HepG2 (cell line): ENCODE measurements around the gene NXT1. TPM values are rescaled to one million over a fixed set of nuclear protein-coding genes. Genes with fewer than 3 reads are reported as not detected.
A peak's percentile ranks its signal among the peaks of the same experiment; 100 is the strongest.

Source experiments
- CBX1 ChIP-seq: IDR thresholded peaks from one replicate; pipeline ENCODE4 v1.6.1; 2016; ENCODE audit warnings: antibody characterized with exemption, low read depth
- EED ChIP-seq: sonication (generic); formaldehyde crosslinking; IDR thresholded peaks from 2 replicates; pipeline ENCODE4 v1.5.0; 2020; ENCODE audit warnings: mild to moderate bottlenecking, missing genetic modification reagents
- GTF3A ChIP-seq: sonication (generic); formaldehyde crosslinking; conservative IDR thresholded peaks from 2 replicates; pipeline ENCODE4 v1.4.0; 2020; ENCODE audit warnings: mild to moderate bottlenecking, missing genetic modification reagents
- HMGA1 ChIP-seq: sonication (generic); formaldehyde crosslinking; conservative IDR thresholded peaks from 2 replicates; pipeline ENCODE4 v1.4.0; 2020; ENCODE audit warnings: missing genetic modification reagents
- NCOA2 ChIP-seq: sonication (generic); formaldehyde crosslinking; IDR thresholded peaks from 2 replicates; pipeline ENCODE4 v1.8.0; 2022; ENCODE audit warnings: inconsistent platforms
- ZNF382 ChIP-seq: sonication (generic); formaldehyde crosslinking; IDR thresholded peaks from 2 replicates; pipeline ENCODE4 v1.5.0; 2020; ENCODE audit warnings: missing genetic modification reagents, mild to moderate bottlenecking, borderline replicate concordance
- ZNF546 ChIP-seq: sonication (generic); formaldehyde crosslinking; conservative IDR thresholded peaks from 2 replicates; pipeline ENCODE4 v1.8.1; 2023; ENCODE audit warnings: mild to moderate bottlenecking, missing genetic modification reagents
- ZNF598 ChIP-seq: sonication (generic); formaldehyde crosslinking; IDR thresholded peaks from 2 replicates; pipeline ENCODE4 v1.5.1; 2020; ENCODE audit warnings: mild to moderate bottlenecking, missing genetic modification reagents, borderline replicate concordance
- ZNF619 ChIP-seq: sonication (generic); formaldehyde crosslinking; IDR thresholded peaks from 2 replicates; pipeline ENCODE4 v1.4.0; 2020; ENCODE audit warnings: mild to moderate bottlenecking, missing genetic modification reagents
- ZNF773 ChIP-seq: sonication (generic); formaldehyde crosslinking; IDR thresholded peaks from 2 replicates; pipeline ENCODE4 v1.4.0; 2020; ENCODE audit warnings: missing genetic modification reagents, borderline replicate concordance
- polyA plus RNA-seq, 8 experiments: library from polyadenylated mRNA; depleted of rRNA in 3 of 8; stranded (reverse) in 7 of 8; unstranded in 1 of 8; fragments of >200 nt; fragmentation: Illumina TruSeq in 4 of 8; extraction: Trizol in 4 of 8; gene quantifications; 2 replicates each; pipeline versions ENCODE4 v1.2.1 to v1.2.3, GENCODE V29; 2011 to 2016; ENCODE audit warnings: low read depth in 4 of 8, missing spikeins in 1 of 8, mixed read lengths in 1 of 8; ENCODE audit not compliant: insufficient read depth in 1 of 8
- total RNA-seq, 5 experiments: library from RNA; depleted of rRNA; stranded (reverse); fragments of >200 nt; fragmentation: Illumina TruSeq; extraction: Trizol; gene quantifications; 2 replicates each; pipeline ENCODE4 v1.2.3, GENCODE V29; 2016; ENCODE audit warnings: low read depth in 1 of 5
- TF ChIP-seq, protein P1 (sequence below): sonication (generic); formaldehyde crosslinking; IDR thresholded peaks from 2 replicates; pipeline ENCODE4 v1.4.0; 2020; ENCODE audit warnings: low read depth, missing genetic modification reagents
- TF ChIP-seq, protein P2 (sequence below): conservative IDR thresholded peaks from 2 replicates; pipeline ENCODE4 v1.6.1; 2018; ENCODE audit warnings: missing genetic modification reagents
- TF ChIP-seq, protein P3 (sequence below): sonication (generic); formaldehyde crosslinking; IDR thresholded peaks from 2 replicates; pipeline ENCODE4 v1.8.1; 2023; ENCODE audit warnings: missing genetic modification reagents, inconsistent platforms, borderline replicate concordance
- TF ChIP-seq, protein P4 (sequence below): sonication (generic); formaldehyde crosslinking; IDR thresholded peaks from 2 replicates; pipeline ENCODE4 v1.5.1; 2020; ENCODE audit warnings: mild to moderate bottlenecking, missing genetic modification reagents, moderate library complexity

The NXT1 gene
- total and polyA plus RNA-seq, 2 of the 13 experiments (the other 11 are each of a cell fraction or from before 2014, with no cell fraction given), result 35.6 to 65.9 TPM

DNA sequence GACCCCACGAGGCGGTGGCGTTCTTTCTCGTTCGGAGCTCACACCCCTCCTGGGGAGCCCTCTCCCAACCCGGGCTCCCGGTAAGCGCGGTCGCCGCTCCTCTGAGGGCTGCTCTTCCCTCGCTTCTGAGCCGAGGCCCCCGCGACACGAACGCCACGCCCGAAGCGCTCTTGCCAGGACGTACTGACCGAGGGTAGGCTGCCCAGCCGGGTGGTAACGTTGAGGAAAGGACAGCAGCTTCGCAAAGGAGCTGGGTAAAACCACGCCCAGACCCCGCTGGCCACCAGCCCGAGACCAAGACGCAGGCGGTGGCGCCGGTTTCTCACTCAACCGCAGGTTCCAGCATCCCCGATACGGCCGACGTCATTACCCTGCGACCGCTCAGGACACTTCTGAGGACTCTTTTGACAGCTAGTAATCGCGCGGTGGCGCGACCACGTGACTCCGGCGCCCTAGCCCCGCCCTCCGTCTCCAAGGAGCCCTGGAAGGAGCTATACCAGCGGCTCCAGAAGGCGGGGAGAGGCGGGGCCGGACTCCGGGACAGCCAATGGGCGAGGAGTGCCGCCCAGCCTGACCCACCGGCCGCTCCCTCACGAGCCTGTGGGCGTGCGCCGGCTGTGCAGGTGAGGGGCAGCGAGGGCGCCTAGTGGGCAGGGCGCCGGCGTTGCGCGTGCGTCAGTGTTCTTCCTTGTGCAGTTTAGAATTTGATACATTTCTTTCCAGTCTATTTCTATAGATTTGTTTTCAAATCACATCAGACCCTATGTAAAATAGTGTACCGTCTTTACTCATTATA lies 7.4 kb downstream of the NXT1 start (continued):
- TF ChIP-seq, protein P1, sequence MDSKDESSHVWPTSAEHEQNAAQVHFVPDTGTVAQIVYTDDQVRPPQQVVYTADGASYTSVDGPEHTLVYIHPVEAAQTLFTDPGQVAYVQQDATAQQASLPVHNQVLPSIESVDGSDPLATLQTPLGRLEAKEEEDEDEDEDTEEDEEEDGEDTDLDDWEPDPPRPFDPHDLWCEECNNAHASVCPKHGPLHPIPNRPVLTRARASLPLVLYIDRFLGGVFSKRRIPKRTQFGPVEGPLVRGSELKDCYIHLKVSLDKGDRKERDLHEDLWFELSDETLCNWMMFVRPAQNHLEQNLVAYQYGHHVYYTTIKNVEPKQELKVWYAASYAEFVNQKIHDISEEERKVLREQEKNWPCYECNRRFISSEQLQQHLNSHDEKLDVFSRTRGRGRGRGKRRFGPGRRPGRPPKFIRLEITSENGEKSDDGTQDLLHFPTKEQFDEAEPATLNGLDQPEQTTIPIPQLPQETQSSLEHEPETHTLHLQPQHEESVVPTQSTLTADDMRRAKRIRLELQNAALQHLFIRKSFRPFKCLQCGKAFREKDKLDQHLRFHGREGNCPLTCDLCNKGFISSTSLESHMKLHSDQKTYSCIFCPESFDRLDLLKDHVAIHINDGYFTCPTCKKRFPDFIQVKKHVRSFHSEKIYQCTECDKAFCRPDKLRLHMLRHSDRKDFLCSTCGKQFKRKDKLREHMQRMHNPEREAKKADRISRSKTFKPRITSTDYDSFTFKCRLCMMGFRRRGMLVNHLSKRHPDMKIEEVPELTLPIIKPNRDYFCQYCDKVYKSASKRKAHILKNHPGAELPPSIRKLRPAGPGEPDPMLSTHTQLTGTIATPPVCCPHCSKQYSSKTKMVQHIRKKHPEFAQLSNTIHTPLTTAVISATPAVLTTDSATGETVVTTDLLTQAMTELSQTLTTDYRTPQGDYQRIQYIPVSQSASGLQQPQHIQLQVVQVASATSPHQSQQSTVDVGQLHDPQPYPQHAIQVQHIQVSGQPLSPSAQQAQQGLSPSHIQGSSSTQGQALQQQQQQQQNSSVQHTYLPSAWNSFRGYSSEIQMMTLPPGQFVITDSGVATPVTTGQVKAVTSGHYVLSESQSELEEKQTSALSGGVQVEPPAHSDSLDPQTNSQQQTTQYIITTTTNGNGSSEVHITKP, result peak; percentile 39; the same call in 1 of the 2 replicates
- TF ChIP-seq ZNF382 (no peak), GTF3A (CRISPR knock-in tag) (no peak), NCOA2 (peak; percentile 13), ZNF619 (CRISPR knock-in tag) (peak; percentile 87), CBX1 (no peak), HMGA1 (CRISPR knock-in tag) (no peak), ZNF773 (CRISPR knock-in tag) (peak; percentile 82; the same call in 1 of the 2 replicates), EED (no peak), ZNF598 (peak; percentile 84; the same call in 1 of the 2 replicates), ZNF546 (CRISPR knock-in tag) (peak; percentile 81)
- TF ChIP-seq, protein P2, sequence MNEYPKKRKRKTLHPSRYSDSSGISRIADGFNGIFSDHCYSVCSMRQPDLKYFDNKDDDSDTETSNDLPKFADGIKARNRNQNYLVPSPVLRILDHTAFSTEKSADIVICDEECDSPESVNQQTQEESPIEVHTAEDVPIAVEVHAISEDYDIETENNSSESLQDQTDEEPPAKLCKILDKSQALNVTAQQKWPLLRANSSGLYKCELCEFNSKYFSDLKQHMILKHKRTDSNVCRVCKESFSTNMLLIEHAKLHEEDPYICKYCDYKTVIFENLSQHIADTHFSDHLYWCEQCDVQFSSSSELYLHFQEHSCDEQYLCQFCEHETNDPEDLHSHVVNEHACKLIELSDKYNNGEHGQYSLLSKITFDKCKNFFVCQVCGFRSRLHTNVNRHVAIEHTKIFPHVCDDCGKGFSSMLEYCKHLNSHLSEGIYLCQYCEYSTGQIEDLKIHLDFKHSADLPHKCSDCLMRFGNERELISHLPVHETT, result peak; percentile 95
- TF ChIP-seq, protein P3, sequence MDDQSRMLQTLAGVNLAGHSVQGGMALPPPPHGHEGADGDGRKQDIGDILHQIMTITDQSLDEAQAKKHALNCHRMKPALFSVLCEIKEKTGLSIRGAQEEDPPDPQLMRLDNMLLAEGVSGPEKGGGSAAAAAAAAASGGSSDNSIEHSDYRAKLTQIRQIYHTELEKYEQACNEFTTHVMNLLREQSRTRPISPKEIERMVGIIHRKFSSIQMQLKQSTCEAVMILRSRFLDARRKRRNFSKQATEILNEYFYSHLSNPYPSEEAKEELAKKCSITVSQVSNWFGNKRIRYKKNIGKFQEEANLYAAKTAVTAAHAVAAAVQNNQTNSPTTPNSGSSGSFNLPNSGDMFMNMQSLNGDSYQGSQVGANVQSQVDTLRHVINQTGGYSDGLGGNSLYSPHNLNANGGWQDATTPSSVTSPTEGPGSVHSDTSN (CRISPR knock-in tag), result peak; percentile 53; the same call in 1 of the 2 replicates
- TF ChIP-seq, protein P4, sequence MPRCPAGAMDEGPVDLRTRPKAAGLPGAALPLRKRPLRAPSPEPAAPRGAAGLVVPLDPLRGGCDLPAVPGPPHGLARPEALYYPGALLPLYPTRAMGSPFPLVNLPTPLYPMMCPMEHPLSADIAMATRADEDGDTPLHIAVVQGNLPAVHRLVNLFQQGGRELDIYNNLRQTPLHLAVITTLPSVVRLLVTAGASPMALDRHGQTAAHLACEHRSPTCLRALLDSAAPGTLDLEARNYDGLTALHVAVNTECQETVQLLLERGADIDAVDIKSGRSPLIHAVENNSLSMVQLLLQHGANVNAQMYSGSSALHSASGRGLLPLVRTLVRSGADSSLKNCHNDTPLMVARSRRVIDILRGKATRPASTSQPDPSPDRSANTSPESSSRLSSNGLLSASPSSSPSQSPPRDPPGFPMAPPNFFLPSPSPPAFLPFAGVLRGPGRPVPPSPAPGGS (CRISPR knock-in tag), result peak; percentile 76
